Omental fat pad (tissue), 4 donors: ENCODE measurements around the gene CDC7. TPM values are rescaled to one million over a fixed set of nuclear protein-coding genes. Genes with fewer than 3 reads are reported as not detected.

Experiments
- ATAC-seq: fragments of 150-250 bp; one replicate; pipeline ENCODE4 v1.9.1; 2016; ENCODE audit warnings: mild to moderate bottlenecking, moderate library complexity; ENCODE audit not compliant: low FRiP score
- DNase-seq: peaks from one replicate; pipeline ENCODE4 v3.0.0-alpha.2; 2019; ENCODE audit warnings: low spot score
- CTCF ChIP-seq, 3 donors: fragments of 450-650 bp; IDR thresholded peaks; one replicate each; pipeline ENCODE4 v1.5.1; 2016 to 2017; ENCODE audit warnings: antibody characterized with exemption in 3 of 3, mild to moderate bottlenecking in 3 of 3, moderate library complexity in 2 of 3
- total RNA-seq, 4 donors: library from RNA; depleted of rRNA; stranded (reverse); fragments of >200 nt; gene quantifications; one replicate each; pipeline ENCODE4 v1.1.0, GENCODE V29; 2016

CDC7 gene
- total RNA-seq, 4 donors from 2014 or later = 1.4 to 4.1 (median 2.4) TPM

- ATAC-seq (no peak), DNase-seq (no peak)
- TF ChIP-seq CTCF (IDR thresholded peaks at IDR 0.05) = no peak
These were observed 69.4 kb downstream of the CDC7 start for GRCh38 chr1:91570120-91570448.

- no peak for DNase-seq
- ATAC-seq = no peak
- TF ChIP-seq CTCF (IDR thresholded peaks at IDR 0.05) = no peak
These were observed 71.4 kb downstream of the CDC7 start for GRCh38 chr1:91572044-91572443.

Other genes starting within 250 kb of the CDC7 start
- 1 to 10 TPM in 1 of 4 donors, under 1 TPM in 3; 0.50 to 1.7 (median 0.78) TPM for gene HFM1, start 96.0 kb upstream of the CDC7 start, total RNA-seq